SIG-M5 treated with dmso at 0.1 percent for 504 hours (cell line): ENCODE data around the gene EGLN2.
"Not testable (repeated sequence)": the region's sequence is repeated elsewhere in the genome, so short reads cannot be mapped to it uniquely, and the experiment has no call there.

Experiments used
- DNase-seq: peaks from one replicate; lab custom pipeline; 2025; ENCODE audit not compliant: unreplicated experiment; lab: John Stamatoyannopoulos, UW

EGLN2 gene

DNA sequence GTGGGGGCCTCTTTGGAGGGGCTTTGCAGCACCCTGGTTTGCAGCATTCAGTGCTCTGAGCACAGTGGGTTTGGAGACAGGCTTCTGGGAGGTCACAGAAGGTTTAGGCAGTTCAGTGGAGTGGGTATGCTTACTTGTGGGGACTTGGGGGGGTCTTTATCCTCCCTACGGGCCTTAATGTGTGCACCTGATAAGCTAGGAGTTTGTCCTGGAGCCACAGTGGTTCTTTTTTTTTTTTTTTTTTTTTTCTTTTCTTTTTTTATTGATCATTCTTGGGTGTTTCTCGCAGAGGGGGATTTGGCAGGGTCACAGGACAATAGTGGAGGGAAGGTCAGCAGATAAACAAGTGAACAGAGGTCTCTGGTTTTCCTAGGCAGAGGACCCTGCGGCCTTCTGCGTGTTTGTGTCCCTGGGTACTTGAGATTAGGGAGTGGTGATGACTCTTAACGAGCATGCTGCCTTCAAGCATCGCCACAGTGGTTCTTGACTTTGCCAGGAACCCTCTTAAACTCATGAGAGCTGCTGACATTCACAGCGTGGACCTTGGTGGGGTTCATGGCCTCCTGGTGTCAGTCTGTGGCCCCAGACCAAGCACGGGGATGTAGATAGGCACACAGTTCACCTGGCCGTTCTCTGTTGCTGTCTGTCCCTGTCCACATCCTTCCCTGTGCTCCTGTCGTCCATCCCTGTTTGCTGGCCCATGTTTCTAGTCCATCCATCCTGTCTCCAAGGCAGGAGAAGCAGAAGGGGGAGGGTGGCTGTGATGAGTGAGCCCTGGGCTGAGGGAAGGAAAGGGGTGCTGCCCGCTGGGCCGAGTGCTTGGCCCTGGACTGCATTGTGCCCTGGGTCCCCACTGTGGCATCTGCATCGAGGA is 2.7 kb downstream of the EGLN2 start:
- no peak for DNase-seq

DNA sequence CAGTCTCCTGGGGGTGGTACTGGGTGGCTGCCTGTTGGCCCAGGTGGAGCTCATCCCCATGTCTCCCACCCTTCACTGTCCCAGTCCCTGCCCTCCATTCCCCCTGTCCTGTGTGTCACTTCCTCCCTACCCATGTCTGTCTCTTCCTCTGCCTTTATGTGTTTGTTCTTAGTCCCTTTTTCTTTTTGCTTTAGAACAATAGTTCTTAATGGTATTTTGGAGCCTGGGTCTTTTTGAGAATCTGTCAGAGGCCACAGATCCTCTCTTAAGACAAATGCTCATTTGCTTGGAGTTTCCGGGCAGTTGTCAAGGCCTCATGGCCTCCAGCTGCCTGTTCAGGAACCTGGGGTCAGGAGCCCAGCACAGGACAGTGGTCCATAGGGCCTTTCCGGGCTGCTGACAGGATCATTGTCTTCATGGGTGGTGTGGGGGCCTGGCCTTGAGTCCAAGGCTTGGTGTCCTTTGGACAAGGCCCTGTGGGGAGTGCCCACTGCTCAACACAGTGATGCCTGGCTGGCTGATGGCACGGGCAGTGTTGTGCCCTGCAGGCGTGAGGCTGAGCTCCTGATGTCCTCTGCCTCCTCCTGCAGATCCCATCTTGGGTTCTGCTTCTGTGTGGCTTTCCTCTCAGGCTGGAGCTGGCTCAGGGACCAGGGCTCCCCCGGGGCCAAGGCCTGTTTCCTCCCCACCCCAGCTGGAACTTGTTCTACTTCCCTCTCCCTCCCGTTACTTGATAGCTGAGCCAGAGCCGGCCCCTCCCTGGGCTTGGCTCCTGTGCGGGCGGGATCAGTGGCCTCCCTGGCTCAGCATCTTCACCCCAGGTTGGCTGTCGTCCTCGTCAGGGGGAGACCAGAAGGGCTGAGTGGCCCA is 3.5 kb downstream of the EGLN2 start:
- DNase-seq, result no peak

DNA sequence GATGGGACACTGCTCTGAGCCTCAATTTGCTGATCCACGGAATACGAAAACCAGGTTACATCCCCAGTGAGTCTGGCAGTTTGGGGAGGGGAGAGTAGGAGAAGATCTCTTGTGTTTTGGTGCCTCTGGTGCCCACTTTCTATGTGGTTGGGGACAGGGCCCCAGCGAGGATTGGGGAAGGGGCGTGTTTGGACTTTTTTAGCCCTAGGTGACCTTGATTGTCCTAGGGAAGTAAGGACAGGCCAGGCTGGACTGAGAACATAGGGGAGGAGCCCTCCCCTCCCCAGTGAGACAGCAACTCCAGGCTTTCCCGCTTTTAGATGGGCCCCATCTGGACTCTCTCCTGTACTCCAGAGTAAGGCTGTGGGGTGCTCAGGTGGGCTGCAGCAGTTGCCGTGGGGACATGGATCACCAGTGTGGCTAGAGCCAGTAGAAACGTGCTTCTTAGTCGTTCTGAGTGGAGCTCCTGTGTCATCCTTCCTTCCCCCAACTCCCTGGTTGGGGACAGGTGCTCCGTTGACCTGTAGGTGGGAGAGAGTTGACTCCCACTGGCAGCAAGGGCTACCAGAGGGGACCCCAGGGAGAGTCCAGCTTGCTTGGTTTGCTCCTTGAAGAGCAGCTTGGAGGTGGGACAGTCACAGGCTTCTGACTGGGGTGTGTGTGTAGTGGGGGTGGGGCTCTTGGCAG is 4.3 kb downstream of the EGLN2 start:
- DNase-seq, result no peak

DNA sequence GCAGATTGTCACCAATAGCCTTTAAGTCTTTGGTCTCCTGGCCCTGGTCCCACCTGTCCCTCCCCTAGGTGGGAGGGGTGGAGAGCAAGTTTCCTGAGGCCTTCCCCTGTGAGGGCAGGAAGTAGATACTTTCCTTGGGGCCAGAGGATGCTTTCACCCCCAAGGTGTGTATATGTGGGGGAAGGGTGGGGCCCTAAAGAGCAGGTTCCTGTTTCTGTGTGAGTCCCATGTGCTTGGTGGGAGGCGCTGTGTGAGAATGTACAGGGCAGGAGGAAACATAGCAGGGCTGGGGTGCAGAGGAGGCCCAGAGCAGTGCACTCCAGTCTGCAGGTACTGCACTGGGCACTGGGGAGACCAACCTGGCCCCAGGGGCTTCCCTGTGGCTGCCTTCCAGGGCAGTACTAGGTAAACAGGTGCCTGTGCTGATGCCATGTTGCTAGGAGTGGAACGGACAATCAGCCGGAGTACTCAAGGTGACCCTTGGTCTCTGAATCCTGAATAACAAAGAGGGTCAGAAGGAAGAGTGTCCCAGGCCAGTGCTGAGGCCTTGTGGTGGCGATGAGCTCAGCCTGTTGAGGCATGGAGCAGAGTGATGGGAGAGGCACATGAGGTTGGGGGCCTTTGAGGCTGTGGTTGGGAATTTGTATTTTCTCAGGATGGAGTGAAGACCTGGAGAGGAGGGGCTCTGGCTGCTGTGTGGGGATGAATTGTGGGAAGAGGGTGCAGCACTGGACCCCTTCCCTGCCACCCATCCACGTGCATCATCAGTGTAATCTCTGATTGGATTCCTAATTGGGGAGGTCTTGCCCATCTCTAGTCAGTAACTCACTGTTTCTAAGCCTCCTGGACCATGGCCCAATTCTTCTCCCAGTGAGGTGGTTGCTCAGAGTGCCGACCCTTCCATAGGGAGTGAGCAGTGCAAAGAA is 5.1 kb downstream of the EGLN2 start:
- DNase-seq, result peak; percentile 24

DNA sequence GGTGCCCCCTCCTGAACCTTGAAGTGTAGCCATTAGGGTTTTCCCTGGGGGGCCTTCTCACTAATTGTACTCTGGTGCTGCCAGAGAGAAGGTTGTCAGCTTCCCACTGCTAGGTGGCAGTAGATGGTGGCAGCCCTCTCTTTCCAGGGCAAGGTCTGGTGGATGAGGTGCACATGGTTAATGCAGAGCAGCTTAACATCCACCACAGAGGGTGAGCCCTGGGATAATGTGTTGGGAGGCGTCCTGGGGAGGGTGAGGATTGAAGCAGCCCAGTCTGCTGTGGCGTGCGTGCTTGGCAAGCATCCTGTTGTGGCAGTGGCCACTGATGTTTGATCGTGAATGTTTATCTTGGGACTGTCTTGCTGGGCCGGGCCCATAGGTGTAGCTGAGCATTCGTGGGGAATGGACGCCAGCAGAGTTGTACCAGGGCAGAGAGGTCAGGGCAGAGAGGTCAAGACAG is 5.8 kb downstream of the EGLN2 start:
- DNase-seq, result no peak

DNA sequence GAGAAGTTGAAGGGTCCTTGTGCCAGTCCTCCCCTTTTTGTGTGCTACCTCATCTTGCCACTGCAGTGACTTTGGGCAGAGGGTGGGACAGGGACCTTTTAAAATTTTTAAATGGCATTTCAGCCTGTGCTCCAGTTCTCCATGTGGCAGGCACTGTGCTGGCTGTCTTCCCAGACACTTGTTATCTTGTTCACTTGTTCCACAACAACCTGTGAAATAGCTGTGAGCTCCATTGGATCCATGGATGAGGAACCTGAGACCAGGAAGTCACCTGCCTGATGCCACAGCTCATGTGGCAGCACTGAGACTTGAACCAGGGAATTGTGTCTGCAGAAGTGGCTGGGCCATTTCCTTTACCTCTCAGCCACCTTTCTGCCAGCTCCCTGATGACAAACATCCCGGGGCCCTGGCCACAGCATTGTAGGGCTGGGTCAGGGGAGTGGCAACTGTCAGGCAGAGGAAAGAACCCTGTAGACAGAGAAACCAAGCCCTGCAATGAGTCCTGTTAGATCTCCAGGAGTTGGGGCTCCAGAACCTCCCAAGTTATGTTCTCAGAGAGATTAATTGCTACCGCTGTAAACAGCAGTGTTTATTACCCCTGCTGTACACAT is 6.4 kb downstream of the EGLN2 start:
- no peak for DNase-seq

DNA sequence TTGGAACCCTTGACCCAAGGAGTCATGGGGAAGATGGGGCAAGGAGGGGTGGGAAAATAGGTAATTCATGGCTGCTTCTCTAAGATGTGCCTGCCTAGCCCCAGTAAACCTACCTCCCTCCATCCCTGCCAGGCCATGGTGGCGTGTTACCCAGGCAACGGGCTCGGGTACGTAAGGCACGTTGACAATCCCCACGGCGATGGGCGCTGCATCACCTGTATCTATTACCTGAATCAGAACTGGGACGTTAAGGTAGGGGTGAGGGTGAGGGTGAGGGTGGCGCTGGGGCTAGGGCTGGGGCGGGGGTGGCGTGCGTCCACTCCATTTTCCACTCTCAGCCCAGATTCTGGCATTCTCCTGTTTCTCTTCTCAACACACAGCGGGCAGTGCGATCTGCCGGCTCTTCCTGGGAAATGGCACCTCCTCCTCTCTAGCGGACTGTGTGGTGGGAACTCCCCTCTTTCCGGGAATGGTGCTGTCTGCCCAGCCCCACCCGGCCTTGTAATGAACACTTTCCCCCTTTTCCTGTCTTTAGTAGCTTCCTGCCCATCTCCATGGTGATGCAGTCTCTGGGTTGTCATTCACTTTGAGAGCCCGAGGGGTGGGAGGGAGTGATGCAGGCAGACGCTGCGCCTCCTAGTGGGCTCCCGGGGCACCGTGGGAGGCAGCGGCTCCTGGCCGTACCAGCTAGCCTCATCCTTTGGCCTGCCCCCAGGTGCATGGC is 7.6 kb downstream of the EGLN2 start:
- peak; percentile 54 for DNase-seq

DNA sequence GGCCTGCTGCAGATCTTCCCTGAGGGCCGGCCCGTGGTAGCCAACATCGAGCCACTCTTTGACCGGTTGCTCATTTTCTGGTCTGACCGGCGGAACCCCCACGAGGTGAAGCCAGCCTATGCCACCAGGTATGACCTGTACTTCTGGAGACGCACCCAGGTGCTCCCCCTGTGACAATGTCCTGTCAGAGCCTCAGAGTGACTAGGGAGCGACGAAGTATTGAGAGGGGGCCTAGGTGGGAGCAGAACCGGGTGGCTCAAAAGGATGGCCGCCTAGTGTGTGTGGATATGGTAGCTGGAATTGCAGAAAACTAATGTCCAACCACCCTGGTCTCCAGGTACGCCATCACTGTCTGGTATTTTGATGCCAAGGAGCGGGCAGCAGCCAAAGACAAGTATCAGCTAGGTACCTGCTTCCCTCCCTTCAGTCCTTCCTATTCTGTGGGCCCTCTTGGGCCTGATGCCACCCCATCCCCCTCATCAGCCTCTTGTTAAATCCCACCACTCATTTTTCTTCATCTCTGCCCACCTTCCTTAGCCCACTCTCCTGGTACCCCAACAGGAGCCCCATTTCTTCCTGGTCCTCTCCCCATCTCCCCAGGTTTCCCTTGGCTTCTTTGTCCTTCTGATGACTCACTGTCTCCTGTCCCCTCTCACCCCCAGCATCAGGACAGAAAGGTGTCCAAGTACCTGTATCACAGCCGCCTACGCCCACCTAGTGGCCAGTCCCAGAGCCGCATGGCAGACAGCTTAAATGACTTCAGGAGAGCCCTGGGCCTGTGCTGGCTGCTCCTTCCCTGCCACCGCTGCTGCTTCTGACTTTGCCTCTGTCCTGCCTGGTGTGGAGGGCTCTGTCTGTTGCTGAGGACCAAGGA is 8.4 kb downstream of the EGLN2 start:
- DNase-seq, result peak; percentile 11

DNA sequence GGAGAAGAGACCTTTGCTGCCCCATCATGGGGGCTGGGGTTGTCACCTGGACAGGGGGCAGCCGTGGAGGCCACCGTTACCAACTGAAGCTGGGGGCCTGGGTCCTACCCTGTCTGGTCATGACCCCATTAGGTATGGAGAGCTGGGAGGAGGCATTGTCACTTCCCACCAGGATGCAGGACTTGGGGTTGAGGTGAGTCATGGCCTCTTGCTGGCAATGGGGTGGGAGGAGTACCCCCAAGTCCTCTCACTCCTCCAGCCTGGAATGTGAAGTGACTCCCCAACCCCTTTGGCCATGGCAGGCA is 9.0 kb downstream of the EGLN2 start:
- DNase-seq, result no peak

DNA sequence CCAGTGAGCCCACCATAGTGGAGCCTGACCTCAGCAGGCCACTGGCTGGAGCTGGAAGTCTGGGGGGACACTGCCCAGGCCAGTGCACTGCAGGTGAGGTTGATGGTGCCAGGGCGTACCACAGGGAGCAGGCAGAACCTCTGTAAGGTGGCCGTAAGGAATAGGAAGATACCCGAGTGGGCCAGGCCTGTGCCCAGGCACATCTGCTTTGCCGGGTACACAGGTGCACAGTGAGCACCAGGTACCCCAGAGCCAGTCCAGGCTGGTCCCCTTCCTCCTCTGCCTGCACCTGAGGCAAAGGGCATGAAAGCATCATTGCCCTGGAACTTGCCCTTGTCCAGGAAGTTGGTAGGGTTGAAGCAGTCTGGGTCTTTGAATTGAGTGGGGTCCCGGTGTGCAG is 9.5 kb downstream of the EGLN2 start:
- no peak for DNase-seq

DNA sequence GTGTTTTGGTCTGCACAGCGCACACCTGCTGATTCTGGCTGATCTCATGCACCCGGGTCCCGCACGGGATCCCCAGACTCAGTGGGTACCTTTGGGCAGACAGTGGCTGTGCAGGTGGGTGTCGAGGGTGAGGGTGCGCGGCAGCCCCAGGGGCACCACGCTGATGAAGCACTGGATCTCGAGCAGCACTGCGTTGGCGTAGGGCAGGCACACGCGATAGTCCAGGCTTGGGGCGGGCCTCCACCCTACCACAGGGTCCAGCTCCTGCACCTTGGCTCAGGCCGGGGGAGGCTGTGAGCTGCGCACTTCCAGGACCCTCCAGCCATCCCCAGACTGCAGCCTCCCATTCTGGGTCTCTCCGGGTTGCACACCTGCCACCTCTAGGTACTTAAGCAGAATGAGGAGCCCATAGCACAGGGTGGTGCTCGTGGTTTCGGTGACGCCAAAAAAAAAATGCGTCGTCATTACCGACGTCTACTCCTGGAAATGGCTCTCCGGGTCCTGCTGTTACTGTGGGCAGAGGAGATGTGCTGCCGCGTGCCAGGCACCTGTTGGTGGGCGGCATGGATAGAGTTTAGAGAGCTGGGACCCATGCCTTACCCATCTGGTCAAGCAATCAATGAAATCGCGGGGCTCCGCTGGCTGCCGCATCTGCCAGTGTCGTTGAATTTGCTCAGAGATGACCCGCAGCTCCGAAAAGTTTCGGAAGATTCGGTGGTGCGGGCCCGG is 10.5 kb downstream of the EGLN2 start:
- no peak for DNase-seq

DNA sequence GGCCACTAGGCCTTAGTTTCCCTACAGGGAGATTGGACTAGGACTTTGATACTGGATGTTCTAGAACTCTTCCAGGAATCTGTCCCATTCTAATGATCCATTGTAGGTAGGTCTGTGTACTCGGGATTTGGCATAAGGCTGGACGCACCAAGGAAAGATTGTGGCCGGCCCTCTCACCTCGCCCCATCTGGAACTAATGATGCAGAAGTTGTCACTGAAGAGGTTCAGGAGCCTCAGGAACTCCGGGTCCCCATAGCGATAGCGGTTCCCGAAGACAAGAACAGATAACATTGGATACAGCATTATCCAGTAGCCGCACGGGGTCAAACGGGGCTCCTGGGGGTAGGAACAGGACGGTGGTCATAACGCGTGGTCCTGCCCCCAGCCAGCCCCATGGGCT is 11.2 kb downstream of the EGLN2 start:
- no peak for DNase-seq

DNA sequence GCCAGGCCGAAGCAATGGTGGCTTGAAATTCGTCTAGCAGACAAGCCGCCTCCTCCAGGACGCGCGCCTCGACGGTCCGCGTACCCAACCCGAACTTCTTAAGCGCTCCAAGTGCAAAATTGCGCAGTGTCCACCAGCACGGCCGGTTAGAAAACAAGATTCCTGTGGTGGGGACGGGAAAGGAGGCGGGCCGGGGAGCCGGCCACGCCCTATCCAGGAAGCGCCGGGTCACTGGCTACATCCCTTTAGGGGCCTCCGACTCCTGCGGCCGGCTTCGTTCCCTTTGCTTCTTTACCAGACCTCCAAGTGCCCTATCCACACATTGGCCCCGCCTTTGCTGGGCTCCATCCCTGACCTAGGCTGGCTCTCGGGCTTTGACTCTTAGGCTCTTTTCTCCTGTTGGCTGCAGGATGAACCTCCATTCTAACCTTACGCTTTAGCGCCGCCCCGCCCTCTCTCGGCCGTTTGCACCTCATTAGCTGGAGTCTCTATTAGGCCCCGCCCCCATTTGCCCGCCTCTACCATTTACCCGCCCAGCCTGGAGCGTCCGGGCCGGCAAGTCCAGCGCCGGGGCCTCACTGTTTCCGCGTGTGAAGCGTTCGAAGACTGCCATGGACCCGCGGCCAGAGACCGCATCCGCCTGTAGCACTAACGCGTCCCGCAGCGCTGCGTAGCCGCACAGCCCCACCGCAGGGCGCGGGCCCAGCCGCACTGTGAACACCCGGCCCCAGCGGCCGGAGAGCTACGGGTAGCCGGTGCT is 11.8 kb downstream of the EGLN2 start:
- peak; percentile 32 for DNase-seq

DNA sequence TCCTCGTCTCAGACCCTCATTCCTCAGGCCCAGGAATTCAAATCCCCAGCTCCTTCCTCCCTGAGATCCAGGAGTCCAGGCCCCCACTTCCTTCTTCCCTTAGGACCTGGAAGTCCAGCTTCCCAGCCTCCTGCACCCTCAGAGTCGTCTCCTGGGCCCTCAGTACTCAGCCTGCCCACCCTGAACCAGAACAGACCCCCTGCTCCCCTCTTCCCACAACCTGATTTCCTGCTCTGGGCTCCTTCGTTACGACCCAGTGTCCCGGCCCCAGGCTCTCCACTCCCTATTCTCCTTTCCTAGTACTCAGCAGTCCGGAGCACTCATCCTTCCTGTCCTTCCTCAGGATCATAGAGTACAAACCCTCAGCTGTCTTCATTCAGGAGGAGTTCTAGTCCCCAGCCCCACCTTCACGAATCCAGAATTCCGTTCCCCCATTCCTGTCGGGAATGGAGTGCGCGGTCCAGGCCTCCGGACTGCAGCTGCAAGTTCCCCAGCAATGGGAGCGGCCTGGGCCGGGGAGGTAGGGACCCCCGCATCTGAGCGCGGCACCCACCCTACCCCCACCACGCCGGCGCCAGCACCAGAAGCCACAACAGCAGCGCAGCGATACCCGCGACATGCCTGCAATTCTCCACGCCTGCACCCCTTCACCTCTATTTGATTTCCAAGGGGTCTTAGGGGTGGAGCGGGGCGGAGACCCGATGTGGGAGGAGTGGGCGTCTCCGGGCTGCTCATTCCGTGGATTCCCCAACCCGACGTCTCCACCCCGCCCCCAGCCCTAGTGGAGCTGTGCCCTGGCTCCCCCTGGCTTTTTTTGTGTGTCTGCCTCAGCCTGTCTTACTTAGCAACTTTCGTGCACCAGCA is 12.7 kb downstream of the EGLN2 start:
- no peak for DNase-seq

DNA sequence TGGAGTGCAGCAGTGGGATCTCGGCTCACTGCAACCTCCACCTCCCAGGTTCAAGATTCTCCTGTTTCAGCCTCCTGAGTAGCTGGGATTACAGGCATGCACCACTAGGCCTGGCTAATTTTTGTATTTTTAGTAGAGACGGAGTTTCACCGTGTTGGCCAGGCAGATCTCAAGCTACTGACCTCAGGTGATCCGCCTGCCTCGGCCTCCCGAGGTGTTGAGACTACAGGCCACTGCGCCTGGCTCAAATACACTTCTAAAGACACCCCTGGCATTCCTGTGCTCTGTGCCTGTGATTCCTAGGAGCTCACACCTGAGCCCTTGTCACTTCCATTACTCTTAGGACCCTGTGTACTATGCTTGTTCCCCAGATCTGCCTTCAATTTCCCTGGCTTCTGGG is 13.6 kb downstream of the EGLN2 start:
- not testable (repeated sequence) for DNase-seq

DNA sequence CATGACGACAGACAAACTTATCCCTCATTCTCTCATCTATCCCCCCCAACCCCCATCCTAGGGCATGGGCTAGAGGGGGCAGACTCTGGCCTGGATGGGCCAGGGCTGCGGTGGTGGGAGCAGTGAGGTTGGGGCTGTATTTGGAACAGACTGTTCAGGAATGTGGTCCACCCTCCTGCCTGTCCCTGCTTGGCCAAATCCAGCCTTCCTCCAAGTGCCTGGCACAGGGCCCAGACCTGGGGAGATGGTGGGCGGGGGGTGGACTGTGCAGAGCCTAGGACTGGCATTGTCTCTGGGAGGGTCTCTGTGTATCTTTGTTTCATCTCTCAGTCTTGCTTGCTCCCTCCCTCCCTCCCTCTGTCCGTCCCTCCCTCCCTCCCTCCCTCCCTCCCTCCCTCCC is 14.2 kb downstream of the EGLN2 start:
- DNase-seq, result no peak
